Endodermal cell (in vitro differentiated cells): Measurements from ENCODE around the gene RPTOR. TPM values are rescaled to one million over a fixed set of nuclear protein-coding genes. Genes with fewer than 3 reads are reported as not detected.

Source experiments
- DNase-seq: peaks from one replicate; pipeline ENCODE4 v3.0.0-alpha.2; 2017
- H3K27ac ChIP-seq: 2 replicates; pipeline ENCODE4 v1.5.1; 2013; ENCODE audit warnings: mild to moderate bottlenecking, low read depth, low read length, moderate library complexity
- H3K27me3 ChIP-seq: 2 replicates; pipeline ENCODE4 v1.6.1; 2013; ENCODE audit warnings: mild to moderate bottlenecking, low read length, moderate library complexity; ENCODE audit not compliant: insufficient read depth, control insufficient read depth, poor library complexity, severe bottlenecking
- H3K36me3 ChIP-seq: 2 replicates; pipeline ENCODE4 v1.7.0; 2013; ENCODE audit warnings: mild to moderate bottlenecking, low read length, moderate library complexity; ENCODE audit not compliant: control insufficient read depth, insufficient read depth
- H3K4me1 ChIP-seq: one replicate; pipeline ENCODE4 v1.7.0; 2013; ENCODE audit warnings: low read length; ENCODE audit not compliant: control insufficient read depth, insufficient read depth
- H3K4me3 ChIP-seq: 2 replicates; pipeline ENCODE4 v1.5.1; 2013; ENCODE audit warnings: mild to moderate bottlenecking, low read length, moderate library complexity
- H3K9ac ChIP-seq: 2 replicates; pipeline ENCODE4 v1.6.1; 2013; ENCODE audit warnings: mild to moderate bottlenecking, low read length, moderate library complexity; ENCODE audit not compliant: poor library complexity, severe bottlenecking; ENCODE audit errors: extremely low read depth
- H3K9me3 ChIP-seq: 2 replicates; pipeline ENCODE4 v1.6.1; 2013; ENCODE audit warnings: mild to moderate bottlenecking, low read length, moderate library complexity; ENCODE audit not compliant: control insufficient read depth
- H3K27ac Mint-ChIP-seq: 2 replicates; pipeline ENCODE4 v1.8.0; 2020; ENCODE audit warnings: mixed read lengths
- H3K27me3 Mint-ChIP-seq: 2 replicates; pipeline ENCODE4 v1.8.0; 2021; ENCODE audit warnings: mild to moderate bottlenecking, mixed read lengths; ENCODE audit not compliant: insufficient read depth
- H3K36me3 Mint-ChIP-seq: 2 replicates; pipeline ENCODE4 v1.8.0; 2020; ENCODE audit warnings: low read depth, mixed read lengths
- H3K4me1 Mint-ChIP-seq: 2 replicates; pipeline ENCODE4 v1.8.0; 2020; ENCODE audit warnings: mixed read lengths
- H3K4me3 Mint-ChIP-seq: 2 replicates; pipeline ENCODE4 v1.8.0; 2020; ENCODE audit warnings: mild to moderate bottlenecking, moderate library complexity, mixed read lengths
- H3K9me3 Mint-ChIP-seq: 2 replicates; pipeline ENCODE4 v1.8.0; 2020; ENCODE audit warnings: mild to moderate bottlenecking, mixed read lengths
- WGBS, 2 experiments: methylation state at CpG; one replicate each; pipeline versions ENCODE4 v1.1.5 to v1.1.7; 2013; ENCODE audit warnings: missing lambda C conversion rate in 2 of 2, mixed read lengths in 1 of 2; ENCODE audit not compliant: insufficient coverage in 1 of 2, insufficient read length in 1 of 2; 5-methylcytosine and 5-hydroxymethylcytosine counted together
- total RNA-seq, 2 donors: library from RNA; stranded (reverse); fragmentation: NEBNext Ultra II Directional in 1 of 2; extraction: Animal tissue kit (Norgen Biotek cat#: 25700) in 1 of 2; gene quantifications; 2 replicates in 1 of 2; 3 replicates in 1 of 2; pipeline ENCODE4 v1.2.1, GENCODE V29; 2021
- TF ChIP-seq, protein P1 (sequence below): fragments of 200-600 bp; sonication (generic); conservative IDR thresholded peaks from 2 replicates; pipeline ENCODE4 v1.5.0; 2021; ENCODE audit warnings: antibody characterized with exemption, mild to moderate bottlenecking

Gene RPTOR
- total RNA-seq, 2 donors from 2014 or later: 45.1 to 53.4 TPM

GRCh38 chr17:80992077-80992947 lies 447.7 kb downstream of the RPTOR start:
- peak; percentile 80 for DNase-seq
- TF ChIP-seq, protein P1, sequence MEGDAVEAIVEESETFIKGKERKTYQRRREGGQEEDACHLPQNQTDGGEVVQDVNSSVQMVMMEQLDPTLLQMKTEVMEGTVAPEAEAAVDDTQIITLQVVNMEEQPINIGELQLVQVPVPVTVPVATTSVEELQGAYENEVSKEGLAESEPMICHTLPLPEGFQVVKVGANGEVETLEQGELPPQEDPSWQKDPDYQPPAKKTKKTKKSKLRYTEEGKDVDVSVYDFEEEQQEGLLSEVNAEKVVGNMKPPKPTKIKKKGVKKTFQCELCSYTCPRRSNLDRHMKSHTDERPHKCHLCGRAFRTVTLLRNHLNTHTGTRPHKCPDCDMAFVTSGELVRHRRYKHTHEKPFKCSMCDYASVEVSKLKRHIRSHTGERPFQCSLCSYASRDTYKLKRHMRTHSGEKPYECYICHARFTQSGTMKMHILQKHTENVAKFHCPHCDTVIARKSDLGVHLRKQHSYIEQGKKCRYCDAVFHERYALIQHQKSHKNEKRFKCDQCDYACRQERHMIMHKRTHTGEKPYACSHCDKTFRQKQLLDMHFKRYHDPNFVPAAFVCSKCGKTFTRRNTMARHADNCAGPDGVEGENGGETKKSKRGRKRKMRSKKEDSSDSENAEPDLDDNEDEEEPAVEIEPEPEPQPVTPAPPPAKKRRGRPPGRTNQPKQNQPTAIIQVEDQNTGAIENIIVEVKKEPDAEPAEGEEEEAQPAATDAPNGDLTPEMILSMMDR: no peak
- 5 to 25% methylated on average over 20 to 90 of the region's 90 CpGs for WGBS, 2 experiments

DNA sequence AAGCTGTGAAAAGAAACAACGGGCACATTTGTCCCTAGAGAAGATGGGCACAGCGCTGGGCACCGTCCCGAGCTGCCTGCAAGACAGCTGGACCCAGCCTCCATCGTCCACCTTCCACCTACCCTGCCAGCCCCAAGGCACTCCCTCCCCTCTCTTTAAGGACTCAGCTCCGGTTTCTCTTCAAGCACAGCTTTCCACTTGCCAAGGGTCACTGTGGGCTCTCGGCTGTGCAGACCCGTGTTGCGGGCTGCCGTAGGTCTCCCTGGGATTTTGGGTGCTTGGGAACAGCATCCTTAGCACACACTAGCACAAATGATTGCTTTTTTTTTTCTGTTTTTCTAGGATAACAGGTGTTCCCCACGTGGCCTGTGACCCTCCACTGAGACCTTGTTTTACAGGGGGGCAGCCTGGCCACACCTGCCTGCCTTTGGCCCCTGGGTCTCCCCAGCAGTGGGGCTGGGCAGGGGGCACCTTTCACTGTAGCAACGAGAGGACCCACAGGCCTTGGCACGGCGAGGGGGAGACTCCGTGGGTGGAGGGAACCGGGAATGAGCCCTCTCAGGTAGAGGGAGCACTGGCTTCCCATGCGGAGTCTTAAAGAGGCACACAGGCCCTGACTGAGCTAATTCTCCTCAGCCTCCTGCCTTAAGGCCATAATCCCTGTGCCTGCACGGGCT lies 448.4 kb downstream of the RPTOR start:
- H3K4me3 Mint-ChIP-seq: peak overlapping the region; percentile 58
- Histone ChIP-seq H3K27ac (no peak overlapping the region), H3K4me1 (peaks cover 3% of the 10 kb centered on the region), H3K27me3 (no peaks in the 10 kb centered on the region), H3K36me3 (peaks cover 13% of the 10 kb centered on the region), H3K4me3 (peak overlapping the region; percentile 81), H3K9ac (peak overlapping the region; percentile 41), H3K9me3 (no peaks in the 10 kb centered on the region)
- TF ChIP-seq, protein P1: no peak
- 80 to 82% methylated on average over 13 to 18 of the region's 18 CpGs for WGBS, 2 experiments
- peaks cover 15% of the 10 kb centered on the region for H3K36me3 Mint-ChIP-seq
- no peaks in the 10 kb centered on the region for H3K9me3 Mint-ChIP-seq
- H3K27ac Mint-ChIP-seq: no peak overlapping the region
- H3K27me3 Mint-ChIP-seq: peaks cover 2% of the 10 kb centered on the region
- H3K4me1 Mint-ChIP-seq: peaks cover 5% of the 10 kb centered on the region
- DNase-seq: peak; percentile 44

More at GRCh38 chr17:80992077-80992947, 447.7 kb downstream of the RPTOR start:
- Mint-ChIP-seq H3K36me3 (peaks cover 15% of the 10 kb centered on the region), H3K4me3 (peak overlapping the region; percentile 58), H3K27me3 (peaks cover 2% of the 10 kb centered on the region), H3K4me1 (peaks cover 5% of the 10 kb centered on the region), H3K27ac (no peak overlapping the region), H3K9me3 (no peaks in the 10 kb centered on the region)
- Histone ChIP-seq H3K4me3 (peak overlapping the region; percentile 81), H3K36me3 (peaks cover 11% of the 10 kb centered on the region), H3K27ac (no peak overlapping the region), H3K4me1 (peaks cover 5% of the 10 kb centered on the region), H3K9ac (peak overlapping the region; percentile 41), H3K27me3 (no peaks in the 10 kb centered on the region), H3K9me3 (no peaks in the 10 kb centered on the region)

GRCh38 chr17:80995131-80995530 lies 450.5 kb downstream of the RPTOR start:
- Histone ChIP-seq H3K4me1 (no peaks in the 10 kb centered on the region), H3K27ac (no peak overlapping the region), H3K27me3 (no peaks in the 10 kb centered on the region), H3K4me3 (no peak overlapping the region), H3K9ac (no peak overlapping the region), H3K9me3 (no peaks in the 10 kb centered on the region), H3K36me3 (peaks cover 30% of the 10 kb centered on the region)
- Mint-ChIP-seq H3K27me3 (no peaks in the 10 kb centered on the region), H3K9me3 (no peaks in the 10 kb centered on the region), H3K4me1 (peaks cover 5% of the 10 kb centered on the region), H3K27ac (no peak overlapping the region), H3K36me3 (peaks cover 26% of the 10 kb centered on the region), H3K4me3 (no peak overlapping the region)
- WGBS, 2 experiments: 96% methylated on average over 4 to 13 of the region's 13 CpGs
- no peak for DNase-seq
- TF ChIP-seq, protein P1: no peak
